GM12875 (cell line): ENCODE measurements around the gene PTPRD.

Experiments
- H3K4me3 ChIP-seq: one replicate; pipeline ENCODE4 v1.5.1; 2011; ENCODE audit warnings: low read depth, low read length, control low read depth
- CTCF ChIP-seq: IDR thresholded peaks from 2 replicates; pipeline ENCODE4 v1.5.1; 2011; ENCODE audit warnings: low read depth, mild to moderate bottlenecking, control low read depth, inconsistent platforms, low read length, moderate library complexity, borderline replicate concordance; ENCODE audit not compliant: insufficient read depth

PTPRD gene

GRCh38 chr9:8734760-8735159 lies 1878.0 kb downstream of the PTPRD start:
- H3K4me3 ChIP-seq = no peak overlapping the region
- no peak for TF ChIP-seq CTCF

- TF ChIP-seq CTCF = no peak
- H3K4me3 ChIP-seq = no peak overlapping the region
These were observed 1879.5 kb downstream of the PTPRD start for GRCh38 chr9:8733131-8733954.

GRCh38 chr9:8732367-8733075 lies 1880.3 kb downstream of the PTPRD start:
- H3K4me3 ChIP-seq = no peak overlapping the region
- TF ChIP-seq CTCF = no peak

GRCh38 chr9:8730618-8731017 lies 1882.2 kb downstream of the PTPRD start:
- no peak overlapping the region for H3K4me3 ChIP-seq
- TF ChIP-seq CTCF = no peak

GRCh38 chr9:8728910-8729309 lies 1883.9 kb downstream of the PTPRD start:
- H3K4me3 ChIP-seq = no peak overlapping the region
- TF ChIP-seq CTCF = no peak

- no peak for TF ChIP-seq CTCF
- H3K4me3 ChIP-seq = no peak overlapping the region
These were observed 1885.6 kb downstream of the PTPRD start for GRCh38 chr9:8727191-8727590.

GRCh38 chr9:8726692-8727091 lies 1886.1 kb downstream of the PTPRD start:
- no peak for TF ChIP-seq CTCF
- no peak overlapping the region for H3K4me3 ChIP-seq
